ENCODE data around the gene DZANK1.
"Not testable (repeated sequence)": the region's sequence is repeated elsewhere in the genome, so short reads cannot be mapped to it uniquely, and the experiment has no call there.

The DZANK1 gene

GRCh38 chr20:18466894-18467730 lies at the start of gene DZANK1, which contains the start of gene POLR3F:
Gene DZANK1, minus strand, starts transcription at chr20:18467030. Its CDS starts 1,672 bp downstream, at chr20:18465358.
Gene POLR3F, plus strand, starts transcription at chr20:18467390. Its CDS starts 117 bp downstream, at chr20:18467507.
- H3K27me3 Mint-ChIP-seq (ENCODE audit: low read depth), result no peaks in the 10 kb centered on the region

DNA sequence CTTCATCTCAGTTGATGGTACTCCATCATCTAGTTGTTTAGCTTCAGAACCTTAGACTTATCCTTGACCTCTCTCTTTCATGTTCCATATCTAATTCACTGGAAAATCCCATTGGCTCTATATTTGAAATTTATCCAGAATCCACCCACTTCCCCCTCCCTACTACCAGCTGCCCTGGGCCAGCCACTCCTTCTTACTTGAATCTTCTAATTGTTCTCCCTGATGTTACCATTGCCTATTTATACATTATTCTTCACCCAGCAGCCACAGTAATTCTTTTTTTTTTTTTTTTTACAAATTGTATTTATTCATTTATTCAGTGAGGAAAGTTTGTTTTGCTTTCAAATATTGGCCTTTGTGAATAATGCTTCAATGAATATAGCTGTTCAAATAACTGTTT lies 49.1 kb upstream of the DZANK1 start:
- Mint-ChIP-seq H3K27ac (no peak overlapping the region), H3K27me3 (ENCODE audit: low read depth) (no peaks in the 10 kb centered on the region), H3K9me3 (no peaks in the 10 kb centered on the region), H3K36me3 (ENCODE audit: low read depth) (peaks cover 25% of the 10 kb centered on the region), H3K4me3 (no peak overlapping the region), H3K4me1 (ENCODE audit: low read depth) (peaks cover 9% of the 10 kb centered on the region)
- no peak for DNase-seq (ENCODE audit: low spot score)

More at GRCh38 chr20:18466894-18467730, at the start of gene DZANK1, which contains the start of gene POLR3F:
- peak; percentile 93 for DNase-seq (ENCODE audit: low spot score)
- H3K27ac Mint-ChIP-seq, result peak within 1 kb of the TSS; percentile 92
- no peaks in the 10 kb centered on the region for H3K9me3 Mint-ChIP-seq
- no peaks in the 10 kb centered on the region for H3K36me3 Mint-ChIP-seq (ENCODE audit: low read depth)
- H3K4me1 Mint-ChIP-seq (ENCODE audit: low read depth), result peaks cover 18% of the 10 kb centered on the region
- H3K4me3 Mint-ChIP-seq, result peak within 1 kb of the TSS; percentile 97

DNA sequence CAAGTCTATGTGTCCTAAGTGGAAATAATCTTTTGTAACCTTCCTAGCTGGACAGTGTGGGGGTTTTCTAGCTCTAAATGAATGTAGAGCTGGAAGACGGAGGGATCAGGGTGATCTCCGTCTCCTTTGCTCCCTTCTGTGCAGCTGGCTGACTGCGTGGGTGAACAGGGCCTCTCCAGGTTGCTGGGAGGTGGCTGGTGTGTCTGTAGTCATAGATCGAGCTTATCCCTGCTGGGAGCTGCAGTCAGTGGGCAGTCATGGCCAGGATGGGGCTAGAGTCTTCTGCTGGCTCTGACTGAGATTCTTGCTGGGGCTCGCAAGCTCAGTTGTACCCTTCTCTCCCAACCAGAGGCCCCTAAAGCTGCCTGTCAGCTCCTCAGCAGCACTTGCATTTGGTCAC lies 47.3 kb upstream of the DZANK1 start:
- Mint-ChIP-seq H3K27ac (no peak overlapping the region), H3K36me3 (ENCODE audit: low read depth) (peaks cover 35% of the 10 kb centered on the region)

GRCh38 chr20:18513208-18513607 lies 46.4 kb upstream of the DZANK1 start:
- Mint-ChIP-seq H3K36me3 (ENCODE audit: low read depth) (peaks cover 42% of the 10 kb centered on the region), H3K27ac (no peak overlapping the region), H3K27me3 (ENCODE audit: low read depth) (no peaks in the 10 kb centered on the region), H3K4me3 (no peak overlapping the region), H3K4me1 (ENCODE audit: low read depth) (peaks cover 25% of the 10 kb centered on the region), H3K9me3 (no peaks in the 10 kb centered on the region)
- no peak for DNase-seq (ENCODE audit: low spot score)

More for the DNA sequence above, 47.3 kb upstream of the DZANK1 start:
- no peak overlapping the region for H3K4me3 Mint-ChIP-seq
- no peak for DNase-seq (ENCODE audit: low spot score)
- H3K27me3 Mint-ChIP-seq (ENCODE audit: low read depth), result no peaks in the 10 kb centered on the region
- peaks cover 17% of the 10 kb centered on the region for H3K4me1 Mint-ChIP-seq (ENCODE audit: low read depth)
- H3K9me3 Mint-ChIP-seq, result no peaks in the 10 kb centered on the region

DNA sequence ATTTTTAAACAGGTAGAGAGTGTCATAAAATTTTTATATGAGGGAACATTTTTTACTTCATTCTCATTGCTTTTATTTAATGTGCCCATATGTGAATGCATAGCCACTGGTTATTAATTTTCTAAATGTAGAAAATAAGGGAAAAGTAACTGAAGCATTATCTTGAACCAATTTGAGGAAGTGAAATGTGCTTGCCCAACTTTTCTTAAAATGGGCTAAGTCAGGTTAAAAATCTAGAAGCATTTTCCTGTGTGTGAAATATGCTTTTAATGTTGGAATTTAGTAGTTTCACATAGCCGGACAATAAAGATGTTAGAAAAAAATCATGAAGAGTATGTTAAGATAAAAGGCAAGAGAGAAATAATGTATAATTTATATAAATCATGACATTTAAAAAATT lies 44.7 kb upstream of the DZANK1 start:
- Mint-ChIP-seq H3K9me3 (no peaks in the 10 kb centered on the region), H3K27me3 (ENCODE audit: low read depth) (no peaks in the 10 kb centered on the region), H3K4me3 (no peak overlapping the region), H3K36me3 (ENCODE audit: low read depth) (peaks cover 45% of the 10 kb centered on the region), H3K27ac (peak overlapping the region; percentile 45), H3K4me1 (ENCODE audit: low read depth) (peaks cover 32% of the 10 kb centered on the region)
- no peak for DNase-seq (ENCODE audit: low spot score)

DNA sequence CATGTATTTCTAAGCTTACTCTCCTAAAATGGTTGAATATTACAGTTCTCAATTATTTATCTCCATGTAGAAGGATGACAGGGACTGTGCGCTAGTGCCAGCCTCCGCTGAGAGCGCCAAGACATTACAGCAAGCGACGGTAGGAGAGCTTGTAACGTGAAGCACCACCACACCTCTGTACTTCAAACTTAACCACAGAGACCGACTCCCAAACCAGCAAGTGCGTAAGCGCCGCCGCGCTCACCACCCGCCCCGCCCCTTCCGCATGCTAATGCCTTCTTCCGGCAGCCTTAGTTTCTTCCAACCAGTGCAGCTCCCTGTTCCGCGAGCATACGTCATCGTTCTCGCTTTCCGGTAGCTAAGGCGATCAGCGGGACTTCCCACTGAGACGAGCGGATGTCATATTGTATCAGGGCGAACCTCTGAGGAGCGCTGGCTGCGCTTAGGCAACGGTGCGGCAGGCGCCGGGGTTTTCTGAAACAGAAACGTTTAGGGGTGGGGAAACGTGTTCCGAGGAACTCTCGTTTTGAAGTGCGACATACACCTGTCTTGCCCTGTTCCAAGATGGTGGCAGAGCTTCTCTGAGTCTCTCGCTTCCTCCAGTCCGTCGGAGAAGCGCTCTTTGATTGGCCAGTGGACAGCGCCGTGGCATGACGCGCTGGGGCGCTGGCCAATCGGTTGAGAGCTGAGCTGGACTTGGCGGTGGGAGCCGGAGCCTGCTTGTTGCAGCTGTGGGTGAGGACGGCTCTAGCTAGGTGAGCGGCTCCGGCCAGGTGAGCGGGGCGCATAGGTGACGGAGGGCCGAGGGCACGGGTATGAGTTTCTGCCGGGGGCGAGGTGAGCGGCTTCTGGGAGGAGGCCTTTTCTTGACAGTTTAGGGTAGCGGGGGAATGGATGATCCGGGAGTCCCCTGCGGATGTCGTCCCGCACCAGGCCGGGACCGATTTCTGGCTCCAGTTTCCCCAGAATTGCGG lies 40.7 kb upstream of the DZANK1 start, which contains the start of gene SEC23B:
Gene SEC23B, plus strand, starts transcription at position 723 of the 974 bp plus-strand sequence. CDS start 2,896 bp downstream, outside the sequence.
- H3K36me3 Mint-ChIP-seq (ENCODE audit: low read depth), result peaks cover 32% of the 10 kb centered on the region

DNA sequence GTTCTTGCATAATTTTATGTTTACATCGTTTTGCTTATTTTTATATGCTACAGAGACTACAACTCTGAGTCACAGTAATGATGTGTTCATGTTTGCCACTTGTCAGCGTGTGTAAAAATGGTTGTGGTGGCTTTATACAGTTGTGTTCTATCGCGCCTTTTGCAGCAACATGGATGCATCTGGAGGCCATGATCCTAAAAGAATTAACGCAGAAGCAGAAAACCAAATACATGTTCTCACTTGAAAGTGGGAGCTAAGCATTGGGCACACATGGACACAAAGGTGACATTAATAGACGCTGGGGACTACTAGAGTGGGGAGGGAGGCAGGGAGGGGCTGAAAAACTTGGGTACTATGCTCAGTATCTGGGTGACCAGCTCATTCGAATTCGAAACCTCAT lies 39.9 kb upstream of the DZANK1 start:
- Mint-ChIP-seq H3K27me3 (ENCODE audit: low read depth) (no peaks in the 10 kb centered on the region), H3K27ac (peak overlapping the region; percentile 100), H3K4me1 (ENCODE audit: low read depth) (peaks cover 32% of the 10 kb centered on the region), H3K9me3 (no peaks in the 10 kb centered on the region), H3K4me3 (peak overlapping the region; percentile 99), H3K36me3 (ENCODE audit: low read depth) (peaks cover 28% of the 10 kb centered on the region)
- DNase-seq (ENCODE audit: low spot score), result peak; percentile 26

More for the DNA sequence above, 40.7 kb upstream of the DZANK1 start, which contains the start of gene SEC23B:
- Mint-ChIP-seq H3K4me3 (peak within 1 kb of the TSS; percentile 99), H3K4me1 (ENCODE audit: low read depth) (peaks cover 32% of the 10 kb centered on the region), H3K27ac (peak within 1 kb of the TSS; percentile 100), H3K27me3 (ENCODE audit: low read depth) (no peaks in the 10 kb centered on the region), H3K9me3 (no peaks in the 10 kb centered on the region)
- peak; percentile 98 for DNase-seq (ENCODE audit: low spot score)

GRCh38 chr20:18504479-18505060 lies 37.7 kb upstream of the DZANK1 start:
- H3K27ac Mint-ChIP-seq, result no peak overlapping the region

GRCh38 chr20:18501672-18502071 lies 34.8 kb upstream of the DZANK1 start:
- H3K27ac Mint-ChIP-seq; H3K27me3 Mint-ChIP-seq (ENCODE audit: low read depth); H3K4me3 Mint-ChIP-seq: not testable (repeated sequence)

More at GRCh38 chr20:18504479-18505060, 37.7 kb upstream of the DZANK1 start:
- Mint-ChIP-seq H3K4me3 (no peak overlapping the region), H3K27me3 (ENCODE audit: low read depth) (no peaks in the 10 kb centered on the region), H3K36me3 (ENCODE audit: low read depth) (peaks cover 12% of the 10 kb centered on the region), H3K9me3 (no peaks in the 10 kb centered on the region), H3K4me1 (ENCODE audit: low read depth) (peaks cover 22% of the 10 kb centered on the region)
- no peak for DNase-seq (ENCODE audit: low spot score)

GRCh38 chr20:18497603-18498002 lies 30.8 kb upstream of the DZANK1 start:
- Mint-ChIP-seq H3K4me1 (ENCODE audit: low read depth) (peaks cover 18% of the 10 kb centered on the region), H3K27ac (peak overlapping the region; percentile 82), H3K4me3 (peak overlapping the region; percentile 98), H3K9me3 (no peaks in the 10 kb centered on the region), H3K36me3 (ENCODE audit: low read depth) (peaks cover 8% of the 10 kb centered on the region), H3K27me3 (ENCODE audit: low read depth) (no peaks in the 10 kb centered on the region)
- no peak for DNase-seq (ENCODE audit: low spot score)

More at GRCh38 chr20:18501672-18502071, 34.8 kb upstream of the DZANK1 start:
- H3K9me3 Mint-ChIP-seq; H3K36me3 Mint-ChIP-seq (ENCODE audit: low read depth); DNase-seq (ENCODE audit: low spot score); H3K4me1 Mint-ChIP-seq (ENCODE audit: low read depth): not testable (repeated sequence)

GRCh38 chr20:18496740-18497592 lies 30.1 kb upstream of the DZANK1 start, which contains the start of gene RBBP9:
Gene RBBP9, minus strand, starts transcription at chr20:18497225. Its CDS starts 58 bp downstream, at chr20:18497167.
- Mint-ChIP-seq H3K27me3 (ENCODE audit: low read depth) (no peaks in the 10 kb centered on the region), H3K4me3 (peak within 1 kb of the TSS; percentile 98), H3K9me3 (no peaks in the 10 kb centered on the region), H3K36me3 (ENCODE audit: low read depth) (peaks cover 10% of the 10 kb centered on the region), H3K4me1 (ENCODE audit: low read depth) (peaks cover 18% of the 10 kb centered on the region), H3K27ac (peak within 1 kb of the TSS; percentile 82)
- peak; percentile 74 for DNase-seq (ENCODE audit: low spot score)

- no peaks in the 10 kb centered on the region for H3K27me3 Mint-ChIP-seq (ENCODE audit: low read depth)
- no peak overlapping the region for H3K27ac Mint-ChIP-seq
- H3K4me1 Mint-ChIP-seq (ENCODE audit: low read depth), result peaks cover 18% of the 10 kb centered on the region
- H3K4me3 Mint-ChIP-seq, result peak overlapping the region; percentile 98
- H3K9me3 Mint-ChIP-seq, result no peaks in the 10 kb centered on the region
- DNase-seq (ENCODE audit: low spot score), result no peak
- H3K36me3 Mint-ChIP-seq (ENCODE audit: low read depth), result peaks cover 14% of the 10 kb centered on the region
Observed at GRCh38 chr20:18496042-18496441, 29.2 kb upstream of the DZANK1 start.

Measured in T-helper 2 cell treated with Interferon-gamma antibody and Interleukin-4, amounts not matched to agents 5 μg/mL and 100 μg/mL, for 36 hours (primary cell).